HEK293 (cell line): ENCODE results near the gene KLHDC3.
A peak's percentile ranks its signal among the peaks of the same experiment; 100 is the strongest.

ENCODE experiments used
- KLF1 ChIP-seq: fragments of 450-650 bp; formaldehyde crosslinking; IDR thresholded peaks from 2 replicates; pipeline ENCODE4 v1.5.1; 2016; ENCODE audit warnings: missing biosample characterization, missing genetic modification characterization
- OSR2 ChIP-seq: fragments of 450-650 bp; formaldehyde crosslinking; IDR thresholded peaks from 2 replicates; pipeline ENCODE4 v1.5.1; 2016; ENCODE audit warnings: missing biosample characterization, missing genetic modification characterization
- TCF7L2 ChIP-seq: IDR thresholded peaks from 2 replicates; pipeline ENCODE4 v1.6.1; 2011; ENCODE audit warnings: low read depth, mild to moderate bottlenecking, inconsistent platforms, low read length, moderate library complexity, borderline replicate concordance
- TRIM28 ChIP-seq: IDR thresholded peaks from 2 replicates; pipeline ENCODE4 v1.6.1; 2011; ENCODE audit warnings: low read length, control low read depth, borderline replicate concordance
- WT1 ChIP-seq: fragments of 450-650 bp; formaldehyde crosslinking; IDR thresholded peaks from 2 replicates; pipeline ENCODE4 v1.5.1; 2016; ENCODE audit warnings: missing biosample characterization, missing genetic modification characterization
- ZBTB17 ChIP-seq: fragments of 450-650 bp; formaldehyde crosslinking; IDR thresholded peaks from 2 replicates; pipeline ENCODE4 v1.5.1; 2016; ENCODE audit warnings: missing biosample characterization, missing genetic modification characterization
- ZBTB20 ChIP-seq: fragments of 450-650 bp; formaldehyde crosslinking; IDR thresholded peaks from 2 replicates; pipeline ENCODE4 v1.5.1; 2016; ENCODE audit warnings: missing biosample characterization, missing genetic modification characterization
- ZBTB21 ChIP-seq: fragments of 450-650 bp; formaldehyde crosslinking; IDR thresholded peaks from 2 replicates; pipeline ENCODE4 v1.5.1; 2017; ENCODE audit warnings: missing biosample characterization, missing genetic modification characterization
- ZBTB8A ChIP-seq: fragments of 450-650 bp; formaldehyde crosslinking; IDR thresholded peaks from 2 replicates; pipeline ENCODE4 v1.5.1; 2016; ENCODE audit warnings: missing biosample characterization, missing genetic modification characterization
- ZFHX2 ChIP-seq: fragments of 450-650 bp; formaldehyde crosslinking; conservative IDR thresholded peaks from 2 replicates; pipeline ENCODE4 v1.5.1; 2016; ENCODE audit warnings: missing biosample characterization, missing genetic modification characterization
- ZNF133 ChIP-seq: fragments of 450-650 bp; formaldehyde crosslinking; IDR thresholded peaks from 2 replicates; pipeline ENCODE4 v1.5.1; 2016; ENCODE audit warnings: missing biosample characterization, missing genetic modification characterization
- ZNF19 ChIP-seq: fragments of 450-650 bp; formaldehyde crosslinking; IDR thresholded peaks from 2 replicates; pipeline ENCODE4; 2016; ENCODE audit warnings: missing biosample characterization, missing genetic modification characterization, low read depth
- ZNF248 ChIP-seq: fragments of 450-650 bp; formaldehyde crosslinking; IDR thresholded peaks from 2 replicates; pipeline ENCODE4 v1.5.1; 2017; ENCODE audit warnings: missing biosample characterization, missing genetic modification characterization
- ZNF274 ChIP-seq, 2 experiments: fragments of 200-500 bp in 1 of 2; fragments of 450-650 bp in 1 of 2; sonication (Bioruptor generic) in 1 of 2; formaldehyde crosslinking in 1 of 2; IDR thresholded peaks; 2 replicates each; pipeline versions ENCODE4 v1.5.1 to v1.6.1; 2014 to 2016; ENCODE audit warnings: borderline replicate concordance in 1 of 2, inconsistent platforms in 1 of 2, low read length in 1 of 2, missing biosample characterization in 1 of 2, missing genetic modification characterization in 1 of 2
- ZNF341 ChIP-seq: fragments of 450-650 bp; formaldehyde crosslinking; IDR thresholded peaks from 2 replicates; pipeline ENCODE4; 2016; ENCODE audit warnings: low read depth, missing biosample characterization, missing genetic modification characterization
- ZNF350 ChIP-seq: fragments of 450-650 bp; formaldehyde crosslinking; IDR thresholded peaks from 2 replicates; pipeline ENCODE4 v1.5.0; 2017; ENCODE audit warnings: missing biosample characterization, mild to moderate bottlenecking, missing genetic modification characterization
- ZNF37A ChIP-seq: fragments of 450-650 bp; IDR thresholded peaks from 2 replicates; pipeline ENCODE4 v1.5.1; 2018; ENCODE audit warnings: missing biosample characterization, missing genetic modification characterization
- ZNF449 ChIP-seq: fragments of 450-650 bp; formaldehyde crosslinking; IDR thresholded peaks from 2 replicates; pipeline ENCODE4 v1.5.1; 2017; ENCODE audit warnings: missing biosample characterization, mild to moderate bottlenecking, missing genetic modification characterization, moderate library complexity
- ZNF501 ChIP-seq: fragments of 450-650 bp; formaldehyde crosslinking; IDR thresholded peaks from 2 replicates; pipeline ENCODE4 v1.5.1; 2016; ENCODE audit warnings: missing biosample characterization, missing genetic modification characterization
- ZNF544 ChIP-seq: fragments of 450-650 bp; formaldehyde crosslinking; IDR thresholded peaks from 2 replicates; pipeline ENCODE4 v1.5.0; 2017; ENCODE audit warnings: missing biosample characterization, missing genetic modification characterization
- ZNF548 ChIP-seq: fragments of 450-650 bp; formaldehyde crosslinking; IDR thresholded peaks from 2 replicates; pipeline ENCODE4 v1.5.1; 2016; ENCODE audit warnings: missing biosample characterization, missing genetic modification characterization
- ZNF555 ChIP-seq: fragments of 450-650 bp; formaldehyde crosslinking; conservative IDR thresholded peaks from 2 replicates; pipeline ENCODE4 v1.5.1; 2017; ENCODE audit warnings: missing biosample characterization, mild to moderate bottlenecking, missing genetic modification characterization, inconsistent platforms
- ZNF558 ChIP-seq: fragments of 450-650 bp; formaldehyde crosslinking; IDR thresholded peaks from 2 replicates; pipeline ENCODE4 v1.5.1; 2016; ENCODE audit warnings: missing biosample characterization, missing genetic modification characterization
- ZNF596 ChIP-seq: fragments of 450-650 bp; IDR thresholded peaks from 2 replicates; pipeline ENCODE4 v1.5.0; 2018; ENCODE audit warnings: missing biosample characterization, mild to moderate bottlenecking, missing genetic modification characterization, moderate library complexity
- ZNF600 ChIP-seq: fragments of 450-650 bp; formaldehyde crosslinking; IDR thresholded peaks from 2 replicates; pipeline ENCODE4 v1.5.1; 2016; ENCODE audit warnings: missing biosample characterization, missing genetic modification characterization
- ZNF776 ChIP-seq: fragments of 450-650 bp; formaldehyde crosslinking; IDR thresholded peaks from 2 replicates; pipeline ENCODE4 v1.5.0; 2017; ENCODE audit warnings: missing biosample characterization, missing genetic modification characterization, borderline replicate concordance
- ZSCAN18 ChIP-seq: fragments of 450-650 bp; formaldehyde crosslinking; IDR thresholded peaks from 2 replicates; pipeline ENCODE4 v1.5.1; 2016; ENCODE audit warnings: missing biosample characterization, missing genetic modification characterization
- ZSCAN23 ChIP-seq: fragments of 450-650 bp; formaldehyde crosslinking; IDR thresholded peaks from 2 replicates; pipeline ENCODE4 v1.5.1; 2016; ENCODE audit warnings: missing biosample characterization, missing genetic modification characterization
- TF ChIP-seq, protein P1 (sequence below): sonication (generic); formaldehyde crosslinking; IDR thresholded peaks from 2 replicates; pipeline ENCODE4 v1.8.1; 2022; ENCODE audit warnings: mild to moderate bottlenecking, moderate library complexity, missing genetic modification reagents
- TF ChIP-seq, protein P2 (sequence below): fragments of 450-650 bp; formaldehyde crosslinking; IDR thresholded peaks from 2 replicates; pipeline ENCODE4 v1.5.1; 2016; ENCODE audit warnings: missing biosample characterization, missing genetic modification characterization
- TF ChIP-seq, protein P3 (sequence below): fragments of 450-650 bp; formaldehyde crosslinking; IDR thresholded peaks from 2 replicates; pipeline ENCODE4 v1.5.1; 2016; ENCODE audit warnings: missing biosample characterization, missing genetic modification characterization
- TF ChIP-seq, protein P4 (sequence below): fragments of 450-650 bp; formaldehyde crosslinking; IDR thresholded peaks from 2 replicates; pipeline ENCODE4 v1.5.1; 2017; ENCODE audit warnings: missing biosample characterization, missing genetic modification characterization

The KLHDC3 gene

DNA sequence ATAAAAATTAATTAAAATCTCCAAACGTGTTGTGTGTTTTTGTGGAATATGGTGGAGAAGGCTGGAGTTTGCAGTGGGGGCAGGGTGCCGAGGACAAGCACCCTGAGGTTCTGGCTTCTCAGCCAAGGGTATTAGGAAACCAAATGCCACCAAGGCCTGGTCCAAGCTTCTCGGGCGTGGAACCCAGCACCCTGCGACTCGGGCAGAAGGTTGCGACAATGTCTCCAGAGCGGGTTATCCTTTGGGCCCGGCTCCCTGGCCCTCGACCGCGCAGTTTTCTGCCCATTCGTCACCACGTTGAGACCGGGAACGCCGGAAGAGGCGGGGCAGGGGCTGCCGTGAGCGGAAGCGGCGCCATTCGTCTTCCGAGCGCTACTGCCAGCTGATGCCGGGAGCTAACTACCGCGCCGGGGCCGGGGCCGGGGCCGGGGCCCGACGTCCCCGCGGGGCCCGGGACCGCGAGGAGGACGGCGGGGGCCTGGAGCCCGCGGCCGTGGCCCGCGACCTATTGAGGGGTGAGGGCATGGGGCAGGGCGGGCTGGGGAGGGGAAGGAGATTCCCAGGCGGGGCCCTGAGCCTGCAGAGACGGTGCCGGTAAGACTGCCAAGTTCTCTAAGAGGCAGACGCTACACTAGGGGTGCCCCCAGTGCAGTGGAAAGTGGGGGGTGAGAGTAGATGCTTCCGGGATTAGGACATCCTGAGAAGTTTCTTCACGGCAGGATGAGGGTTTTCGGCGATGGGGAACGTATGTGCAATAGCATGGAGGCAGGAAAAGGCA is 7.4 kb downstream of the KLHDC3 start, which contains the start of gene RRP36 (continued):
- no peak for TF ChIP-seq ZNF776
- TF ChIP-seq ZNF19 (tag by site-specific recombination): no peak
- TF ChIP-seq ZNF555 (tag by site-specific recombination): no peak
- no peak for TF ChIP-seq ZFHX2 (tag by site-specific recombination)
- TF ChIP-seq ZNF501 (tag by site-specific recombination): peak; percentile 59; the same call in 1 of the 2 replicates
- TF ChIP-seq OSR2 (tag by site-specific recombination): peak; percentile 24; the same call in 1 of the 2 replicates
- no peak for TF ChIP-seq TCF7L2
- no peak for TF ChIP-seq ZNF596 (tag by site-specific recombination)
- no peak for TF ChIP-seq ZBTB21
- no peak for TF ChIP-seq ZNF600
- no peak for TF ChIP-seq ZSCAN18 (tag by site-specific recombination)
- TF ChIP-seq ZBTB20 (tag by site-specific recombination): peak; percentile 88
- TF ChIP-seq ZBTB17 (tag by site-specific recombination): no peak
- TF ChIP-seq ZNF350 (tag by site-specific recombination): no peak
- TF ChIP-seq ZNF37A (tag by site-specific recombination): no peak
- no peak for TF ChIP-seq ZBTB8A (tag by site-specific recombination)
- TF ChIP-seq ZNF133: no peak
- TF ChIP-seq ZNF558 (tag by site-specific recombination): no peak
- TF ChIP-seq KLF1 (tag by site-specific recombination): no peak
- no peak for TF ChIP-seq WT1 (tag by site-specific recombination)
- TF ChIP-seq ZNF248 (tag by site-specific recombination): no peak
- no peak for TF ChIP-seq TRIM28
- TF ChIP-seq, protein P1, sequence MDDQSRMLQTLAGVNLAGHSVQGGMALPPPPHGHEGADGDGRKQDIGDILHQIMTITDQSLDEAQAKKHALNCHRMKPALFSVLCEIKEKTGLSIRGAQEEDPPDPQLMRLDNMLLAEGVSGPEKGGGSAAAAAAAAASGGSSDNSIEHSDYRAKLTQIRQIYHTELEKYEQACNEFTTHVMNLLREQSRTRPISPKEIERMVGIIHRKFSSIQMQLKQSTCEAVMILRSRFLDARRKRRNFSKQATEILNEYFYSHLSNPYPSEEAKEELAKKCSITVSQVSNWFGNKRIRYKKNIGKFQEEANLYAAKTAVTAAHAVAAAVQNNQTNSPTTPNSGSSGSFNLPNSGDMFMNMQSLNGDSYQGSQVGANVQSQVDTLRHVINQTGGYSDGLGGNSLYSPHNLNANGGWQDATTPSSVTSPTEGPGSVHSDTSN: no peak
- TF ChIP-seq ZSCAN23 (tag by site-specific recombination): no peak
- no peak for TF ChIP-seq ZNF449 (tag by site-specific recombination)
- TF ChIP-seq, protein P2, sequence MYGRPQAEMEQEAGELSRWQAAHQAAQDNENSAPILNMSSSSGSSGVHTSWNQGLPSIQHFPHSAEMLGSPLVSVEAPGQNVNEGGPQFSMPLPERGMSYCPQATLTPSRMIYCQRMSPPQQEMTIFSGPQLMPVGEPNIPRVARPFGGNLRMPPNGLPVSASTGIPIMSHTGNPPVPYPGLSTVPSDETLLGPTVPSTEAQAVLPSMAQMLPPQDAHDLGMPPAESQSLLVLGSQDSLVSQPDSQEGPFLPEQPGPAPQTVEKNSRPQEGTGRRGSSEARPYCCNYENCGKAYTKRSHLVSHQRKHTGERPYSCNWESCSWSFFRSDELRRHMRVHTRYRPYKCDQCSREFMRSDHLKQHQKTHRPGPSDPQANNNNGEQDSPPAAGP (tag by site-specific recombination): 0 out of 2 replicates have a peak, but pooled peaks have one; percentile 17
- TF ChIP-seq ZNF544 (tag by site-specific recombination): no peak
- TF ChIP-seq ZNF274 (IDR thresholded peaks at IDR 0.05; ENCODE audit: low read length): no peak
- TF ChIP-seq ZNF274 (tag by site-specific recombination; IDR thresholded peaks at IDR 0.05; ENCODE audit: borderline replicate concordance): no peak
- TF ChIP-seq, protein P3, sequence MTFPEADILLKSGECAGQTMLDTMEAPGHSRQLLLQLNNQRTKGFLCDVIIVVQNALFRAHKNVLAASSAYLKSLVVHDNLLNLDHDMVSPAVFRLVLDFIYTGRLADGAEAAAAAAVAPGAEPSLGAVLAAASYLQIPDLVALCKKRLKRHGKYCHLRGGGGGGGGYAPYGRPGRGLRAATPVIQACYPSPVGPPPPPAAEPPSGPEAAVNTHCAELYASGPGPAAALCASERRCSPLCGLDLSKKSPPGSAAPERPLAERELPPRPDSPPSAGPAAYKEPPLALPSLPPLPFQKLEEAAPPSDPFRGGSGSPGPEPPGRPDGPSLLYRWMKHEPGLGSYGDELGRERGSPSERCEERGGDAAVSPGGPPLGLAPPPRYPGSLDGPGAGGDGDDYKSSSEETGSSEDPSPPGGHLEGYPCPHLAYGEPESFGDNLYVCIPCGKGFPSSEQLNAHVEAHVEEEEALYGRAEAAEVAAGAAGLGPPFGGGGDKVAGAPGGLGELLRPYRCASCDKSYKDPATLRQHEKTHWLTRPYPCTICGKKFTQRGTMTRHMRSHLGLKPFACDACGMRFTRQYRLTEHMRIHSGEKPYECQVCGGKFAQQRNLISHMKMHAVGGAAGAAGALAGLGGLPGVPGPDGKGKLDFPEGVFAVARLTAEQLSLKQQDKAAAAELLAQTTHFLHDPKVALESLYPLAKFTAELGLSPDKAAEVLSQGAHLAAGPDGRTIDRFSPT (tag by site-specific recombination): no peak
- TF ChIP-seq, protein P4, sequence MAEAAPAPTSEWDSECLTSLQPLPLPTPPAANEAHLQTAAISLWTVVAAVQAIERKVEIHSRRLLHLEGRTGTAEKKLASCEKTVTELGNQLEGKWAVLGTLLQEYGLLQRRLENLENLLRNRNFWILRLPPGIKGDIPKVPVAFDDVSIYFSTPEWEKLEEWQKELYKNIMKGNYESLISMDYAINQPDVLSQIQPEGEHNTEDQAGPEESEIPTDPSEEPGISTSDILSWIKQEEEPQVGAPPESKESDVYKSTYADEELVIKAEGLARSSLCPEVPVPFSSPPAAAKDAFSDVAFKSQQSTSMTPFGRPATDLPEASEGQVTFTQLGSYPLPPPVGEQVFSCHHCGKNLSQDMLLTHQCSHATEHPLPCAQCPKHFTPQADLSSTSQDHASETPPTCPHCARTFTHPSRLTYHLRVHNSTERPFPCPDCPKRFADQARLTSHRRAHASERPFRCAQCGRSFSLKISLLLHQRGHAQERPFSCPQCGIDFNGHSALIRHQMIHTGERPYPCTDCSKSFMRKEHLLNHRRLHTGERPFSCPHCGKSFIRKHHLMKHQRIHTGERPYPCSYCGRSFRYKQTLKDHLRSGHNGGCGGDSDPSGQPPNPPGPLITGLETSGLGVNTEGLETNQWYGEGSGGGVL (tag by site-specific recombination): peak; percentile 60
- TF ChIP-seq ZNF548 (tag by site-specific recombination): no peak
- 0 out of 2 replicates have a peak, but pooled peaks have one; percentile 14 for TF ChIP-seq ZNF341 (tag by site-specific recombination)
